ENCODE measurements around the gene JAKMIP3.

The JAKMIP3 gene

DNA sequence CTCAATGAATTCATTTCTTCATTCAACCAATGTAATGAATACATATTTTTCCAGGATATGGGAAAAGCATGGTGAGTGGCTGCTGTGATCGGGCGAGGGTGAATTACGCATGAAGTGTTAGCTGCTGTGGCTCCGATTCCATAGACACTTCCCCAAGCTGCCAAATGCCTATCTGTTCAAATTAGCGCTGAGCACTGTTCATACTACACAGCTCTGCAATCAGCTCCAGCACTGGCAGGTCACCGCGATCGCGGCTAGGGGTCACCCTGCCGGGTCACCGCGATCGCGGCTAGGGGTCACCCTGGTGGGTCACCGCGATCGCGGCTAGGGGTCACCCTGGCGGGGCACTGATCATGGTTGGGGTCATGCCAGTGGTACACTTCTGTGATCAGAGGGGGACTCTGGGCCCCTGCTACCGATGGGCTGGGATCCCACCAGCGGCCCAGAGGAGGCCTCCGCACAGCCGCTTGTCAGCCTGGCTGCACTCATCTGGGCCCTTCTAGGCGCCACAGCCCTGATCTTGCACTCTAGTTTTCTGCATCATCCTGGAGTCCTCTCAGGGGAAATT is 49.3 kb downstream of the JAKMIP3 start:
- Histone ChIP-seq H3K4me2 (ENCODE audit: low read length) (no peak overlapping the region), H3K9me3 (ENCODE audit: insufficient read depth, low read length) (no peaks in the 10 kb centered on the region), H2AFZ (ENCODE audit: low read depth, low read length) (no peak overlapping the region), H3K36me3 (replicated peaks; ENCODE audit: low read depth, low read length) (no peaks in the 10 kb centered on the region), H3K4me1 (ENCODE audit: low read length) (no peaks in the 10 kb centered on the region), H3K27ac (ENCODE audit: low read length) (no peak overlapping the region), H3K4me3 (ENCODE audit: low read length) (no peak overlapping the region), H4K20me1 (ENCODE audit: insufficient read depth, low read length) (no peaks in the 10 kb centered on the region), H3K27me3 (ENCODE audit: low read depth, low read length) (no peaks in the 10 kb centered on the region), H3K79me2 (ENCODE audit: low read length) (no peaks in the 10 kb centered on the region), H3K9ac (ENCODE audit: low read length) (no peak overlapping the region)
- TF ChIP-seq EZH2phosphoT487 (IDR thresholded peaks at IDR 0.05; ENCODE audit: low read depth): no peak
- no peak for TF ChIP-seq CTCF (IDR thresholded peaks at IDR 0.05; ENCODE audit: low read depth, low read length)
